Endothelial cell of umbilical vein (primary cell): ENCODE data around the gene PROSER1. TPM values are rescaled to one million over a fixed set of nuclear protein-coding genes. Genes with fewer than 3 reads are reported as not detected.

ENCODE experiments used
- BruUV-seq: library from RNA; stranded (reverse); fragments of 400-500 nt; replicated peaks from 2 replicates; lab custom pipeline; 2021; lab: Mats Ljungman, UMichigan
- CTCF ChIA-PET: fragments of 300-600, 350-600 bp; sonication (Branson Sonifier 250); formaldehyde crosslinking; loops from one replicate; lab custom pipeline; 2021; ENCODE audit warnings: antibody characterized with exemption, inconsistent platforms; lab: Charles Lee
- POLR2A ChIA-PET: fragments of 300-600, 350-600 bp; sonication (Branson Sonifier 250); formaldehyde crosslinking; loops from one replicate; lab custom pipeline; 2021; ENCODE audit warnings: antibody characterized with exemption, inconsistent platforms; lab: Charles Lee
- DNase-seq: peaks from one replicate; pipeline ENCODE4 v3.0.0-alpha.2; 2011; ENCODE audit warnings: low read depth, low spot score
- FAIRE-seq: peaks from 2 replicates; lab custom pipeline; 2011; peaks lifted over from hg19 to GRCh38; lab: Jason Lieb, UNC
- H2AFZ ChIP-seq: 2 replicates; pipeline ENCODE4 v1.6.0; 2012; ENCODE audit warnings: low read depth, low read length, control low read depth, inconsistent platforms
- H3K27ac ChIP-seq: 2 replicates; pipeline ENCODE4 v1.5.1; 2011; ENCODE audit warnings: low read depth, mild to moderate bottlenecking, control low read depth, low read length, moderate library complexity; ENCODE audit not compliant: insufficient read depth
- H3K27me3 ChIP-seq, 2 experiments: 2 replicates each; pipeline versions ENCODE4 v1.6.0 to v1.6.1; 2011; ENCODE audit warnings: low read length in 2 of 2, mixed read lengths in 1 of 2; ENCODE audit not compliant: control insufficient read depth in 2 of 2, insufficient read depth in 2 of 2
- H3K36me3 ChIP-seq, 2 experiments: 2 replicates in 1 of 2; 3 replicates in 1 of 2; pipeline ENCODE4 v1.5.1; 2011; ENCODE audit warnings: low read length in 2 of 2, mild to moderate bottlenecking in 1 of 2, moderate library complexity in 1 of 2; ENCODE audit not compliant: control insufficient read depth in 2 of 2, insufficient read depth in 2 of 2; ENCODE audit errors: extremely low read depth in 1 of 2
- H3K4me1 ChIP-seq: 3 replicates; pipeline ENCODE4 v1.5.1; 2011; ENCODE audit warnings: mild to moderate bottlenecking, low read length; ENCODE audit not compliant: control insufficient read depth, insufficient read depth; ENCODE audit errors: extremely low read depth
- H3K4me2 ChIP-seq: 2 replicates; pipeline ENCODE4 v1.6.1; 2011; ENCODE audit warnings: low read length, control low read depth, mixed read lengths; ENCODE audit not compliant: insufficient read depth
- H3K4me3 ChIP-seq, 3 experiments: fragments of 200-600 bp in 1 of 3; sonication (generic), shearing (Covaris generic) in 1 of 3; replicated peaks in 1 of 3; 2 replicates each; pipeline ENCODE4 v1.5.1; 2011 to 2016; ENCODE audit warnings: control low read depth in 3 of 3, low read length in 3 of 3, mild to moderate bottlenecking in 2 of 3, inconsistent platforms in 1 of 3, low read depth in 1 of 3, moderate library complexity in 1 of 3; ENCODE audit not compliant: insufficient read depth in 1 of 3
- H3K79me2 ChIP-seq: 2 replicates; pipeline ENCODE4 v1.6.0; 2012; ENCODE audit warnings: low read length, inconsistent platforms; ENCODE audit not compliant: control insufficient read depth, insufficient read depth
- H3K9ac ChIP-seq: replicated peaks from 2 replicates; pipeline ENCODE3; 2011; ENCODE audit warnings: low read length, control low read depth; ENCODE audit not compliant: insufficient read depth; ENCODE audit errors: extremely low read depth
- H3K9me1 ChIP-seq: replicated peaks from 3 replicates; pipeline ENCODE4 v1.6.0; 2011; ENCODE audit warnings: mild to moderate bottlenecking, low read length; ENCODE audit not compliant: control insufficient read depth, insufficient read depth; ENCODE audit errors: extremely low read depth
- H3K9me3 ChIP-seq: replicated peaks from 2 replicates; pipeline ENCODE4 v1.5.1; 2012; ENCODE audit warnings: low read length, inconsistent platforms; ENCODE audit not compliant: control insufficient read depth, insufficient read depth
- H4K20me1 ChIP-seq: replicated peaks from 2 replicates; pipeline ENCODE3; 2011; ENCODE audit warnings: mild to moderate bottlenecking, low read length; ENCODE audit not compliant: control insufficient read depth, insufficient read depth; ENCODE audit errors: extremely low read depth
- CTCF ChIP-seq, 2 donors: IDR thresholded peaks; 1 replicate in 1 of 2; 2 replicates in 1 of 2; pipeline ENCODE4 v1.5.1; 2011; ENCODE audit warnings: low read length in 2 of 2, mild to moderate bottlenecking in 2 of 2, moderate library complexity in 2 of 2, control low read depth in 1 of 2, inconsistent platforms in 1 of 2, low read depth in 1 of 2; ENCODE audit not compliant: insufficient read depth in 1 of 2; ENCODE audit errors: extremely low read depth in 1 of 2
- EZH2 ChIP-seq: IDR thresholded peaks from 2 replicates; pipeline ENCODE4 v1.6.1; 2012; ENCODE audit warnings: borderline replicate concordance, low read depth, mild to moderate bottlenecking, moderate library complexity, low read length, inconsistent platforms; ENCODE audit not compliant: severe bottlenecking
- FOS ChIP-seq: IDR thresholded peaks from 2 replicates; pipeline ENCODE4 v1.6.1; 2011; ENCODE audit warnings: mild to moderate bottlenecking, low read length, moderate library complexity, borderline replicate concordance; ENCODE audit not compliant: insufficient read depth
- GATA2 ChIP-seq: IDR thresholded peaks from 2 replicates; pipeline ENCODE4 v1.7.0; 2011; ENCODE audit warnings: low read depth, mild to moderate bottlenecking, moderate library complexity, mixed read lengths, low read length; ENCODE audit not compliant: insufficient read length, insufficient read depth
- JUN ChIP-seq: IDR thresholded peaks from 2 replicates; pipeline ENCODE4 v1.6.1; 2011; ENCODE audit warnings: borderline replicate concordance, low read depth; ENCODE audit not compliant: insufficient read length, insufficient read depth
- MAX ChIP-seq: IDR thresholded peaks from 2 replicates; pipeline ENCODE4 v1.6.1; 2011; ENCODE audit not compliant: insufficient read depth, insufficient read length
- MYC ChIP-seq: IDR thresholded peaks from one replicate; pipeline ENCODE4 v1.6.1; 2011; ENCODE audit warnings: mild to moderate bottlenecking, low read depth, low read length
- POLR2A ChIP-seq: IDR thresholded peaks from 2 replicates; pipeline ENCODE4 v1.6.1; 2012; ENCODE audit warnings: low read depth, mild to moderate bottlenecking, control low read depth, low read length
- POLR2AphosphoS5 ChIP-seq: IDR thresholded peaks from 2 replicates; pipeline ENCODE4 v1.6.1; 2012; ENCODE audit warnings: low read depth, mild to moderate bottlenecking, control low read depth, low read length, moderate library complexity; ENCODE audit not compliant: insufficient read depth
- dilution Hi-C: fragments of 300-500 bp; cut with MboI; formaldehyde crosslinking; loops from one replicate; pipeline ENCODE4 v1.15.0; 2019; ENCODE audit warnings: low sequenced_read_pairs; ENCODE audit not compliant: extremely low pct_ligation_motif_present
- intact Hi-C: fragments of 100-400 bp; cut with micrococcal nuclease; formaldehyde crosslinking; loops from one replicate; pipeline ENCODE4 v1.10.0; 2022
- polyA plus RNA-seq, 4 experiments: library from polyadenylated mRNA; depleted of rRNA in 3 of 4; stranded (reverse) in 3 of 4; unstranded in 1 of 4; fragments of >200 nt; gene quantifications; 2 replicates each; pipeline versions ENCODE4 v1.2.1 to v1.2.3, GENCODE V29; 2011 to 2012; ENCODE audit warnings: missing spikeins in 1 of 4
- total RNA-seq: library from RNA; stranded (reverse); gene quantifications from 2 replicates; pipeline ENCODE4 v1.2.3, GENCODE V29; 2021

The PROSER1 gene
- total and polyA plus RNA-seq, 2 donors (not counting 3 experiments of a cell fraction or from before 2014, with no cell fraction given), result 38.3 to 40.4 TPM

GRCh38 chr13:39016087-39016486 lies 21.8 kb downstream of the PROSER1 start:
- TF ChIP-seq FOS, result no peak
- TF ChIP-seq EZH2, result no peak
- no peak for TF ChIP-seq POLR2AphosphoS5
- TF ChIP-seq CTCF (IDR thresholded peaks at IDR 0.05; ENCODE audit: extremely low read depth in 1 of 2, insufficient read depth in 1 of 2, low read depth in 1 of 2, low read length in 2 of 2), result no peak
- ChIA-PET CTCF (interaction anchor here (0.9 to 1.4 kb wide), 2 partner anchors 12 to 32 kb away, joined by 3 to 7 read pairs; no protein-coding TSS in a partner anchor), POLR2A (interaction anchor here (0.6 kb wide), 1 partner anchor 88 kb away, joined by 3 read pairs; no protein-coding TSS in a partner anchor)
- no peak overlapping the region for H3K4me3 ChIP-seq
- dilution Hi-C loops (no loop called here), intact Hi-C loops (loop anchor here (2.0 kb wide), 1 partner anchor 101 kb away; no protein-coding TSS in a partner anchor)
- H3K27ac ChIP-seq, result no peak overlapping the region
- H3K9ac ChIP-seq, result no peak overlapping the region
- no TSS peak for BruUV-seq
- no peak for FAIRE-seq
- no peaks in the 10 kb centered on the region for H4K20me1 ChIP-seq
- H3K4me2 ChIP-seq, result no peak overlapping the region
- no peak overlapping the region for H2AFZ ChIP-seq
- no peaks in the 10 kb centered on the region for H3K27me3 ChIP-seq
- no peaks in the 10 kb centered on the region for H3K79me2 ChIP-seq
- H3K9me1 ChIP-seq, result no peaks in the 10 kb centered on the region
- DNase-seq, result no peak
- peaks cover 24 to 43% of the 10 kb centered on the region in 2 experiments for H3K36me3 ChIP-seq
- no peaks in the 10 kb centered on the region for H3K4me1 ChIP-seq
- H3K9me3 ChIP-seq, result no peaks in the 10 kb centered on the region

- CTCF ChIA-PET, result no interaction called here
- Histone ChIP-seq H4K20me1 (no peaks in the 10 kb centered on the region), H2AFZ (no peak overlapping the region), H3K9ac (no peak overlapping the region), H3K4me3 (no peak overlapping the region), H3K9me1 (no peaks in the 10 kb centered on the region), H3K4me2 (no peak overlapping the region), H3K9me3 (no peaks in the 10 kb centered on the region), H3K4me1 (no peaks in the 10 kb centered on the region), H3K27me3 (no peaks in the 10 kb centered on the region), H3K27ac (no peak overlapping the region), H3K36me3 (peaks cover 24 to 49% of the 10 kb centered on the region in 2 experiments), H3K79me2 (no peaks in the 10 kb centered on the region)
- intact Hi-C loops, result no loop called here
- no TSS peak for BruUV-seq
- FAIRE-seq, result no peak
- POLR2A ChIA-PET, result no interaction called here
- no peak for DNase-seq
- dilution Hi-C loops, result no loop called here
- no peak for TF ChIP-seq CTCF (IDR thresholded peaks at IDR 0.05; ENCODE audit: extremely low read depth in 1 of 2, insufficient read depth in 1 of 2, low read depth in 1 of 2, low read length in 2 of 2)
- TF ChIP-seq MYC, result no peak
- TF ChIP-seq POLR2AphosphoS5, result no peak
- TF ChIP-seq FOS, result no peak
- no peak for TF ChIP-seq EZH2
- TF ChIP-seq POLR2A, result no peak
- no peak for TF ChIP-seq MAX
- TF ChIP-seq JUN, result no peak
- TF ChIP-seq GATA2, result no peak
Observed at GRCh38 chr13:39013462-39013861, 24.4 kb downstream of the PROSER1 start.
